ENCODE measurements around the gene IMPDH1. TPM values are rescaled to one million over a fixed set of nuclear protein-coding genes. Genes with fewer than 3 reads are reported as not detected.

IMPDH1 gene
- total and polyA plus RNA-seq, 11 donors: 12.3 to 65.3 (median 23.6) TPM

GRCh38 chr7:128422037-128422436 is 12.3 kb upstream of the IMPDH1 start:
- intact Hi-C loops (cut with DNase I): no loop called here
- Histone ChIP-seq H3K4me3 (no peak overlapping the region), H3K4me1 (peaks cover 0 to 9% (median 0%) of the 10 kb centered on the region in 12 donors), H3K27ac (no peak overlapping the region), H3K27me3 (no peaks in the 10 kb centered on the region), H3K9me3 (no peaks in the 10 kb centered on the region), H3K36me3 (no peaks in the 10 kb centered on the region)
- ATAC-seq (peak in 1 of 4 donors; percentile 14), DNase-seq (no peak)
- TF ChIP-seq POLR2A (IDR thresholded peaks at IDR 0.05) (no peak), CTCF (IDR thresholded peaks at IDR 0.05) (no peak)
- WGBS, 4 donors: 67 to 84% (median 80%) methylated on average over 1 of the region's 1 CpG

GRCh38 chr7:128421384-128421783 is 11.6 kb upstream of the IMPDH1 start:
- no peaks in the 10 kb centered on the region for H3K9me3 ChIP-seq
- DNase-seq (no peak), ATAC-seq (no peak)
- TF ChIP-seq CTCF (IDR thresholded peaks at IDR 0.05) (no peak), POLR2A (IDR thresholded peaks at IDR 0.05) (no peak)
- H3K27me3 ChIP-seq: no peaks in the 10 kb centered on the region
- no peaks in the 10 kb centered on the region for H3K36me3 ChIP-seq
- H3K27ac ChIP-seq: no peak overlapping the region
- intact Hi-C loops (cut with DNase I): no loop called here
- peaks cover 0 to 8% (median 0%) of the 10 kb centered on the region in 12 donors for H3K4me1 ChIP-seq
- no peak overlapping the region for H3K4me3 ChIP-seq
- 80 to 91% (median 89%) methylated on average over 1 of the region's 1 CpG for WGBS, 4 donors

GRCh38 chr7:128420773-128421172 is 11.0 kb upstream of the IMPDH1 start:
- WGBS, 4 donors: 81 to 96% (median 88%) methylated on average over 1 of the region's 1 CpG
- ATAC-seq: no peak
- H3K4me3 ChIP-seq: no peak overlapping the region
- intact Hi-C loops (cut with DNase I): no loop called here
- no peak for TF ChIP-seq CTCF (IDR thresholded peaks at IDR 0.05)
- no peak for TF ChIP-seq POLR2A (IDR thresholded peaks at IDR 0.05)
- DNase-seq: no peak
- no peaks in the 10 kb centered on the region for H3K36me3 ChIP-seq
- H3K27me3 ChIP-seq: no peaks in the 10 kb centered on the region
- H3K4me1 ChIP-seq: peaks cover 0 to 8% (median 0%) of the 10 kb centered on the region in 12 donors
- no peak overlapping the region for H3K27ac ChIP-seq
- H3K9me3 ChIP-seq: no peaks in the 10 kb centered on the region

- no peak for TF ChIP-seq CTCF (IDR thresholded peaks at IDR 0.05)
- TF ChIP-seq POLR2A (IDR thresholded peaks at IDR 0.05): no peak
- ATAC-seq (no peak), DNase-seq (no peak)
- Histone ChIP-seq H3K4me3 (no peak overlapping the region), H3K9me3 (no peaks in the 10 kb centered on the region), H3K27ac (no peak overlapping the region), H3K36me3 (no peaks in the 10 kb centered on the region), H3K27me3 (no peaks in the 10 kb centered on the region), H3K4me1 (peaks cover 0 to 8% (median 0%) of the 10 kb centered on the region in 12 donors)
- 85 to 91% (median 87%) methylated on average over 7 of the region's 7 CpGs for WGBS, 4 donors
- intact Hi-C loops (cut with DNase I): no loop called here
Measured at GRCh38 chr7:128419257-128419656, 9.5 kb upstream of the IMPDH1 start.
